ENCODE measurements around the gene SYNE1. TPM values are rescaled to one million over a fixed set of nuclear protein-coding genes. Genes with fewer than 3 reads are reported as not detected.
A peak's percentile ranks its signal among the peaks of the same experiment; 100 is the strongest.

The SYNE1 gene
- total RNA-seq, 1 experiment from 2014 or later = 27.3 TPM

DNA sequence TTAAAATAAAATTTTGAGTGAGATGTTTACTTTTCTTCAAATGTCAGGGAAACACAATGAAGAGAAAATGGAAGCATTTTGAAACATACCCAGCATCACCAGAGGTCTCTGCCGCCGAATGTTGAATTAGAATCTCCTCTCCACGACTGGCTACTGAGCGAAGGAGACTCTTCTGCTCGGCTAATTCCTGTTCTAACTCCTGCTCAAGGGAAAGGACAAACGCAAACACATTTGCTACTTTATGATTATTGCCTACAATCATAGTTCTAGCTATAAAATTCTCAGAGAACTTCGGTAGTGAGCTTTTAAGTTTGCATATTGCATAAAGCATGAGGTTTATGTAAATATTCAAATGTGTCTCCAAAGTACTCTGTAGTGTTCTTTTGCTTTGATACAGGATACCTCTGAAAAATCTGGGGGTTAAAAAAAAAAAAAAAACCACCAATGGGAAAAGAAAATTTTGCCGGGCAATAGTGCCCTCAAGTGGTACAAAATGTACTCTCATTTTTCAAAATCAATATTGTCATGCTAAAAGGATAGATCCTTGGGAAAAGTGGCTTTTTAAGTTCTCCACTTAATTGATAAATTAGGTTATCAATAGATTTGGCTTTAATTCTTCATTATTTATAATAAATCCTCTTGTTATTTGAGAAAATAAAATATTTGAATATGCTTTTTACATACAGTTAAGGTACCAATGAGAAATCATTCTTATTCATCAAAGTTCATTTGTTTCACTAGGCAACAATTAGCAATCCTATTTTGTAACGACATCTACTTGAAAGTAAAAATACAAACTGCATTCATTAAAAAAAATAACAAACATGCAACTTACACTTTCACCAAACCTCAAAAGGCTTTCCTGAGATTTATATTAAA lies 369.0 kb downstream of the SYNE1 start:
- peaks cover 17% of the 10 kb centered on the region for H3K4me1 ChIP-seq
- H3K9me3 ChIP-seq (replicated peaks) = no peaks in the 10 kb centered on the region
- H3K27ac ChIP-seq = no peak overlapping the region
- H3K36me3 ChIP-seq = 0 out of 2 replicates have a peak, but pooled peaks cover 7% of the 10 kb centered on the region
- H3K4me3 ChIP-seq = no peak overlapping the region
- no peaks in the 10 kb centered on the region for H3K27me3 ChIP-seq
- DNase-seq = peak in 1 of 2 experiments; percentile 65

DNA sequence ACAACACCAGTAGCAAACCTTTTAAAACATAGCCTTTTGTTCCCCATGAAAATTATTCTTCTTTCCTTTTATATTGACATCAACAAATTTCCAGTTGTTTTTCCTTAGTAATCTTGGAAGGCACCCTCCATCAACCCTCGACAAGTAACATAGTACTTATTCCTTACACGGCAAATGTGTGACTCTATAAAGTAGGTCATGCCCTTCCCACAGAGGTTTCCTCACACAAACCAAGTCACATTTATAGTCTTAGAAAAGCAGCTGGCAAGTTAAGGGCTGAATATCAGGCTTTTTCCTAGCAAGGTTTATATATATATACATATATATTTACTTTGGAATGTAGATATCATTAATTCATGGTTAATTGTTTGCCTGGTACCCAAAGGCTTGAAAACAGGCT lies 371.5 kb downstream of the SYNE1 start:
- DNase-seq = no peak
- no peak overlapping the region for H3K4me3 ChIP-seq

DNA sequence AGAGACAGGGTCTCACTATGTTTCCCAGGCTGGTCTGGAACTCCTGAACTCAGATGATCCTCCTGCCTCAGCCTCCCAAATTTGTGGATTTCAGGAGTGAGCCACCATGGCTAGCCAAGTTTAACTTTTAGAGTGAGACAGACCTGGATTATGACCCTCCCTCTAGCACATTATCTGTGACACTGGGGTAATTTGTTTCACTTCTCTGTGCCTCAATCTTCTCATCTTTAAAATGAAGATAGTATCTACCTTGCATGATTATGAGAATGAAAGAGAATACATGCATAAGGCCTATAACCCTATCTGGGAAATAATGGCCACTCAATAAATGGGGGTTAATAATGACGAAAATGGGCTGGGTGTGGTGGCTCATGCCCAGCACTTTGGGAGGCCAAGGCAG lies 373.6 kb downstream of the SYNE1 start:
- no peak overlapping the region for H3K4me3 ChIP-seq
- H3K36me3 ChIP-seq = 0 out of 2 replicates have a peak, but pooled peaks cover 7% of the 10 kb centered on the region
- no peaks in the 10 kb centered on the region for H3K27me3 ChIP-seq
- H3K4me1 ChIP-seq = no peaks in the 10 kb centered on the region
- no peaks in the 10 kb centered on the region for H3K9me3 ChIP-seq (replicated peaks)
- H3K27ac ChIP-seq = no peak overlapping the region
- no peak for DNase-seq

More for the DNA sequence above, 371.5 kb downstream of the SYNE1 start:
- Histone ChIP-seq H3K4me1 (no peaks in the 10 kb centered on the region), H3K27ac (no peak overlapping the region), H3K36me3 (0 out of 2 replicates have a peak, but pooled peaks cover 7% of the 10 kb centered on the region), H3K9me3 (replicated peaks) (no peaks in the 10 kb centered on the region), H3K27me3 (no peaks in the 10 kb centered on the region)

DNA sequence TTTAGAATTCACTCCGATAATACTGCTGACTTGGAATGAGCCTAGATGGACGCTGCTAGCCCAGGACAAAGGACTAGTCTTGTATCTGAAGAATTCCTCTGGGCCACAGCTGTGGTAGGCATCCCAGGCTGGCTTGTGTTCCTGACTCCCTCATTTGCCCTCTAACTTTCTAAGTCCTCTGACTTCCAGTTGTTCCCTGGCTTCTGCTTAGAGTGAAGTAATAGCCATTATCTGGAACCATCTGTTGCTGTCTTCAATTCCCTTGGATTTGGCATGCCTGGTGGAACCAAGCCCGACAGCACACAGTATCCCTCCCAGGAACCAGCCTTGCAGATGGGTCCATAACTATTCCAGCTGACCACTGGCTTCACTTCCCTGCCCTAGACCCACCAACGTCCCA lies 376.0 kb downstream of the SYNE1 start:
- Histone ChIP-seq H3K4me1 (no peaks in the 10 kb centered on the region), H3K27me3 (no peaks in the 10 kb centered on the region), H3K27ac (no peak overlapping the region), H3K9me3 (replicated peaks) (no peaks in the 10 kb centered on the region), H3K36me3 (peaks cover 2% of the 10 kb centered on the region; the same call in 1 of the 2 replicates), H3K4me3 (no peak overlapping the region)
- DNase-seq = peak; percentile 11 to 39

DNA sequence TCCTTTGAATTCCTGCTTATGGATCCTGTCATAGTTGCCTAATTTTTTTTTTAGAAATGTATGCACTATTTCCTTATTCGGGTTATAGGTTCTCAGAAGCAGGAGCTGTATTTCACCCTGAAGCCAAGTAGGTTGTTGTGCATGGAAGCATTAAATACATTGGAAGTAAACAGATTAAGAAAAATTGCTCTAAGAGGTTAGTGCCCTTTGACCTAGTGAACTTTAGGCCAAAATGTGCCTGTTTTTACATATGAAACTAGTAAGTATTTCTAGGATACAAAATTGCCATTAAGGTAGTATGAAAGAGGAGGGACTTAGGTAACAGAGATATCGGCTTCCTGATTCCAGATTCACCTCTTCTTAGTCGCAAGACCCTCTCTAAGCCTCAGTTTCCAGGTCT lies 377.9 kb downstream of the SYNE1 start:
- no peaks in the 10 kb centered on the region for H3K27me3 ChIP-seq
- peaks cover 10% of the 10 kb centered on the region for H3K36me3 ChIP-seq
- H3K4me1 ChIP-seq = no peaks in the 10 kb centered on the region
- no peaks in the 10 kb centered on the region for H3K9me3 ChIP-seq (replicated peaks)
- no peak for DNase-seq
- no peak overlapping the region for H3K4me3 ChIP-seq
- H3K27ac ChIP-seq = no peak overlapping the region

DNA sequence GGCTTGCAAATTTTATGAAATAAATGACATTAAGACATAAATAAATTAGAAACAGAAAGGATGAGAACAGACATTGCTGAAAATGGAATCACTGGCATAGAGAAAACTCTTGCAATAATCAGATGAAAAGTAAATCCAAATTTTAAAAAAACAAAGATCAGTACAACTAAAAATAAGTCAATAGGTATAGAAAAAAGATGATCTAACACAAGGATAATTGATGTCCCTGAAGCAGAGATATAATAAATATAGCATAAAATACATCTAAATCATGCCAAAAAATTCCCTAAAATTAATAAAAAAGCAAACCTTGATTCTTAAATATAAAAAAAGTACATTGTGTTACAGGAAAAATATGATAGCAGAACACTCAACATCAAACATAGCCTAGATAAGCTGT lies 379.6 kb downstream of the SYNE1 start:
- no peak overlapping the region for H3K27ac ChIP-seq
- no peaks in the 10 kb centered on the region for H3K4me1 ChIP-seq
- peaks cover 9% of the 10 kb centered on the region for H3K36me3 ChIP-seq
- H3K27me3 ChIP-seq = no peaks in the 10 kb centered on the region
- H3K4me3 ChIP-seq = no peak overlapping the region
- no peaks in the 10 kb centered on the region for H3K9me3 ChIP-seq (replicated peaks)
- DNase-seq = no peak

DNA sequence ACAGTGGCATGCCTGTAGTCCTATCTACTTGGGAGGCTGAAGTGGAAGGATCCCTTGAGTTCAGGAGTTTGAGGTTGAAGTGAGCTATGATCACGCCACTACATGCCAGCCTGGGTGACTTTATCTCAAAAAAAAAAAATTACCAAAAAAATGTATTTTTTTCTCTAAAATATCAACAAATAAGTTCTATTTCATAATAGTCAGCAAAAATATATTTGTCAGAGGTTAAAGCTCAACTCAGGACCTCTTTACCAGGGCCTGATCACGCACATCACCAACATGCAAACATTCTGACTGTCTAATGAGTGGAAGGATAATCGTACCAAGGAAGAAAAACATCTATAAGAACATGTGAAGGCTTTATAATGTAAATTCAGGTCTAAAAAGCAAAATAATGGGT lies 387.0 kb downstream of the SYNE1 start:
- H3K27ac ChIP-seq = no peak overlapping the region
- no peaks in the 10 kb centered on the region for H3K9me3 ChIP-seq (replicated peaks)
- DNase-seq = no peak
- H3K4me3 ChIP-seq = no peak overlapping the region
- H3K4me1 ChIP-seq = no peaks in the 10 kb centered on the region
- H3K36me3 ChIP-seq = peaks cover 15% of the 10 kb centered on the region
- no peaks in the 10 kb centered on the region for H3K27me3 ChIP-seq

DNA sequence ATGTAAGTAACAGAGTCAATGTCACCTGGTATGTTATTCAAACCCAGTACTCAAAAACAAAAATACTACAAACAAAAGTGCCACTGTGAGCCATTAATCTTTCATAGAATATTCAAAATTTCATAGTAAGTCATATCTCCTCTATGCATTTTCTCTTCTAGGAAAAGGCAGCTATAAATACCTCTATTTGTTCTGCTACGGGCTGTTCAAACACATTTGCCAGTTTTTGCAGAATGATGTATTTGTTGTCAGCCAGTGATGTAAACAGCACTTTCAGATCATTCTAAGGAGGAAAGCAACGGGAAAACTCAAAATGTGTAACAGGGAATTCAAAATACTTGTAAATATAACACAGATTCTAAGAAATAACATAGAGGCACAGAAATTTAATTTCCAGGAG lies 388.2 kb downstream of the SYNE1 start:
- no peaks in the 10 kb centered on the region for H3K27me3 ChIP-seq
- no peak overlapping the region for H3K27ac ChIP-seq
- DNase-seq = no peak
- no peaks in the 10 kb centered on the region for H3K4me1 ChIP-seq
- no peaks in the 10 kb centered on the region for H3K9me3 ChIP-seq (replicated peaks)
- no peak overlapping the region for H3K4me3 ChIP-seq
- H3K36me3 ChIP-seq = peaks cover 13% of the 10 kb centered on the region

DNA sequence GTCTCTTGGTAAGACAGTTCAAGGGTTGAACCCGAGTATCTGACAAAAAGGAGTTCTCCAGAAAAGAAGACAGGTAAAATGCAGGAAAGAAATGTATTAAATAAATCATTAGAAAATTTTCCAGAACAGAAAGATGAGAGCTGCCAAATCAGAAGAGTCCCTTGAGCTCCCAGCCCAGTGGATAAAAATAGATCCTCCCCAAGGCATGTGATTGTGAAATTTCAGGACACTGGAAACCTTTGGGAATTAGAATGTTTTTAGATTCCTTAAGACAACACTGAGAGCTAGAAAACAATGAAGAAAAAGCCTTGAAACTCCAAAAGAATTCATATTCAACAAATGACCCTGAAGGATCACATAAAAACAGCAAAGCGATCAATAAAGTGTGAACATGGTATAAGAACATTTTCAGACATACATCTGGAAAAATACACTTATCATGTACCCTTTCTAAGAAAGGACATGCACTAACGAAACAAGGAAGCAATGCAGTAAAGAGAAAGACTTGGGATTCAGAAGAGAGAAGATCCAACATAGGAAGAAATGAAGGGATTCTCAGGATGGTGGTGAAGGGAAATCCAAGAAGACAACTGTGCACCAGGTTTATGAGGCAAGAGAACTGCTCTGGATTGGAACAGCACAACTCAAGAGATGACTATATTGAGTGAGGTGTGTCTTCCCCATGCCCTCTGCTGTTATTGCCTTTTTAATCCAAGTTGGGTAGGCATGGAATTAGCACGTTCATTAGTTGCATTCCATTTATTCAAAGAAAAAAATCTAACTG lies 390.4 kb downstream of the SYNE1 start:
- no peaks in the 10 kb centered on the region for H3K9me3 ChIP-seq (replicated peaks)
- peaks cover 9% of the 10 kb centered on the region for H3K36me3 ChIP-seq
- H3K4me1 ChIP-seq = no peaks in the 10 kb centered on the region
- H3K27ac ChIP-seq = no peak overlapping the region
- H3K4me3 ChIP-seq = no peak overlapping the region
- DNase-seq = no peak
- no peaks in the 10 kb centered on the region for H3K27me3 ChIP-seq

DNA sequence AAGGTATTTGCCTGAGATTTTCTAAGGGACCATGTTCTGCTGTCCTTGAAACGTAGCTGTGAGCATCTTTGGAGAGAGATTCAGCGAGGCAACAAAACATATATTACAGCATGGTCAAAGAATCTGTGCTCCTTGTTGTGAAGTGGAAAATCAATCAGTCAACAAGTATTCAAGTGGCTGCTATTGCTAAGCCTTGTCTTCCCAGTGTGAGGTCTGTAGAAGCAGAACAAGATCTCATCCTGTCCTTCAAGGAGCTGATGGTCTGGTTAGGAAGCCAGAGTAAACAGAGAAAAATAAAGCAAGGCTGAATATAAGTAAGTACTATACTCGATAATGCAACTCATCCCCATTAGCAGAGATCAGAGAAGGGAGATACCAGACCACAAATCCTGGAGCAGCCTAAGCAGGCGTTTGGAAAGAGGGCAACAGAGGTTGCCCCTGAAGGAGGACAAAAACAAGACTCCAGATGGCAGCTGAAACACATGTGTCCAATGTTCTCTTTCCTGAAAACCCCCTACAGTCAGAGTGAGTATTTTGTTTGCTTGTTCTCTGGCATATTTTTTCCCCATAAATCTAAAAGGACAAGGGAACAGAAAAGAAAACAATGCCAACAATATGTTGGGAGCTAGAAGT lies 392.0 kb downstream of the SYNE1 start:
- DNase-seq = no peak
- Histone ChIP-seq H3K4me1 (no peaks in the 10 kb centered on the region), H3K4me3 (no peak overlapping the region), H3K36me3 (peaks cover 6% of the 10 kb centered on the region), H3K27me3 (no peaks in the 10 kb centered on the region), H3K27ac (no peak overlapping the region), H3K9me3 (replicated peaks) (no peaks in the 10 kb centered on the region)

DNA sequence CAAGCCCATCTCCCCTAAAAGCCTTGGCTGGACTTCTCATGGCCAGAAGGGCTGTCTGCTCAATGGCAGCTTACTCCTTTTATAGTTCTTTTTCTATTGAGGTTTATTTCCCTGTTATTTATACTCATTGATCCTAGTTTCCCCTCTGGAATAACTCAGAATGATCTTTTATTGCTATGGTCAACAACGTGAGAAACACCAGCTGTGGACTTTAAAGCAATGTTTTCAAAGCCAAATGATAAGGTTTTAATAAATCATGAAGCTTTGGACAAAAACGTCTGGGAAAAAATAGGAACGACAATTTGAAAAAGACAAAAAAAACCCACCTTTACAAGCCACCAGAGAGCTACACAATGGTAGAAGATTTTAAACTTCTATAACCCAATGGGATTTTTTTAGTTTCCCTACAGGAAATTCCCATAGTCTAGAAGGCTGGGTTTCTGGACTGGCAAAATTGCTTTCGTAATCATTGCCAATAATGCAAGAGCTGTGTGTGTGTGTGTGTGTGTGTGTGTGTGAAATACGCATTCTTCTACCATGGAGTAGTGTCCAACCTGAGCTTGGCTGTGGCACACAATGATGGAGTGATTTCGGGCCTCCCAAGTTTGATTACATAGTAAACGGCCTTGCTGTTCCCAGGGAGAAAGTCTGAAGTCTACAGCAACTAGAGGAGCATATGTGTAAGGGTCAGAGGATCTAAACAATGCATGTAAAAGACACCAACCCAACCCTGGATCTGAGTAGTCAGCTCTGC lies 396.0 kb downstream of the SYNE1 start:
- Histone ChIP-seq H3K9me3 (replicated peaks) (no peaks in the 10 kb centered on the region), H3K27me3 (no peaks in the 10 kb centered on the region), H3K27ac (no peak overlapping the region), H3K4me1 (no peaks in the 10 kb centered on the region), H3K4me3 (no peak overlapping the region), H3K36me3 (peaks cover 6% of the 10 kb centered on the region; the same call in 1 of the 2 replicates)
- DNase-seq = no peak

DNA sequence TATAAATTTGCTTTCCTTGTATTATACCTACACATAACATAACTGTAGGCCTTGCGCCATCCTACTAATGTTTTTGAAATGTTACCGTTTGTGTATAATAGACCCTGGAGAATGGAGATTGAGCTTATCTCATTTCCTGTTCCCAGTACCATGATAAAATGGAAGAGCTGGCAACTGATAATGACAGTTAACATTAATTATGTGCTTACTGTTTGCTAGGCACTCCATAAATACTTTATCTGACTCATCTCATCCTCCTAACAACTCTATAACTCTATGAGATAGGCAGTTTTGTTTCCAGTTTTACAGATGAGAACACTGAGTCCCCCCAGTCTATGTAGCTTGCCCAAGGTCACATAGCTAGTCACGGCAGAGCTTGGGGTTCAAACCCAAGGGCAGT lies 396.7 kb downstream of the SYNE1 start:
- H3K9me3 ChIP-seq (replicated peaks) = no peaks in the 10 kb centered on the region
- no peaks in the 10 kb centered on the region for H3K4me1 ChIP-seq
- no peak overlapping the region for H3K4me3 ChIP-seq
- peaks cover 6% of the 10 kb centered on the region; the same call in 1 of the 2 replicates for H3K36me3 ChIP-seq
- H3K27me3 ChIP-seq = no peaks in the 10 kb centered on the region
- no peak overlapping the region for H3K27ac ChIP-seq
- no peak for DNase-seq

DNA sequence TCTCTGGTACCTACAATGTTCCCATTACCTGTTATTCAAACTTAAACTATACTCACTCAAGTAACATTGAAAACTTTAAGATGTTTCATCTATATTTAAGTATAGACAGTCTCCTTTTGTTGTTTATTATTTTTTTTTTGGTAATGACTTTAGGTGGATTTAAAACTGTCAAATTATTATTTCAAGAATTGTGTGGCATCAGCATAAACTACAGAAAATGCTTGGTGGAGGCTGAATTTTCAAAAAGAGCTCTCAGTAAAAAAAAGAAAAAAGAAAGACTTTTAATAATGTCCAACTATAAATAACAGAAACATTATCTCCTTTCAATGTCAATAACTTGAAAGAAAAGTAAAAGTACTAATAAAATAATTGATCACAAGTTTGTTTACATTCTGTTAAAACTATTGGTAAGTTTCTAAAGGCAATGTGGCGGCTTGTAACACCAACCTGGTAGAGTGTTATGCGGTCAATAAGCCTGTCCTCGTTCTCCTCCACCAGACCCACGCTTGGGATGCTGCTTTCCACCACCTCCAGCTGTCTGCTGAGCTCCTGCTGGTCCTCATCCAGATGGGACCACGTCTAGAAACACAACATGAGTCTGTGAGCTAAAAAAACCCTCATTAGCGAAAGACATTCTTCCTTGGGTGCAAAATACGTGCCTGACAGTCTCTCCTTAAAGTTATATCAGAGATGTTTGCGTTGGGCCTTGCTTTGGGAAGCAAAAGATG lies 400.6 kb downstream of the SYNE1 start:
- Histone ChIP-seq H3K4me1 (0 out of 2 replicates have a peak, but pooled peaks cover 11% of the 10 kb centered on the region), H3K27me3 (no peaks in the 10 kb centered on the region), H3K9me3 (replicated peaks) (no peaks in the 10 kb centered on the region), H3K4me3 (no peak overlapping the region), H3K27ac (no peak overlapping the region), H3K36me3 (peaks cover 8% of the 10 kb centered on the region)
- DNase-seq = no peak

Data from SJCRH30 (cell line).